ENCODE results near the gene ASB1. TPM values are rescaled to one million over a fixed set of nuclear protein-coding genes. Genes with fewer than 3 reads are reported as not detected.

ASB1 gene
- total RNA-seq, 1 experiment from 2014 or later = 43.3 TPM

DNA sequence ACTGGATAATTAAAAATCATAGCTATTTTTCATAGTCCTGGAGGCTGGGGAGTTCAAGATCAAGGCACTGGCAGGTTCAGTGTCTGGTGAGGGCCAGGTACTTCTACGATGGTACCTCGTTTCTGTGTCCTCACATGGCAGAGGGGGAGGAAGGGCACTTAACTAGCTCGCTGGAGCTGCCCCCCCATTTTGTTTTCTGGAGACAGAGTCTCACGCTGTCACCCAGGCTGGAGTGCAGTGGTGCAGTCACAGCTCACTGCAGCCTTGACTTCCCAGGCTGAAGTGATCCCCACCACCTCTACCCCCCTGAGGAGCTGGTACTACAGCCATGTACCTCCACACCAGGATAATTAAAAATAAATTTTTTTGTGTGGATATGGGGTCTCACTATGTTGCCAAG, 40.3 kb downstream of the ASB1 start:
- no peak for DNase-seq (ENCODE audit: low spot score)

DNA sequence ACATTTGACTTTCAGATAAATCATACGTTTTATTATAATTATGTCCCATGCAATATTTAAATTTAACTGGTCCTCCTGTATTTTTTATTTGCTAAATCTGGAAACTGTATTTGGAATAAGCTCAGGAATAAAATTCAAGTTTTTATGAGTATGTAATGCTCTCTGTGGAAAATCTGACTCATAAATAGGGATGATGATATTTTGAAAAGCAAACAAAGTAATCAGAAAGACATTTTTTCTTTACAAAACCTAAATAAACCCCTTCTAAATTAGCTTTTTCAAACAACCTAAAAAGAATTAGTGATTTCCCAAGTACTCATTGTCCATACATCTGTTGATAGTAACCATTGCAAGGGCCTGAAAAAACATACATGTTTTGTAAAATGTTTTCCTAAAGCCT, 41.1 kb downstream of the ASB1 start:
- no peak for DNase-seq (ENCODE audit: low spot score)

DNA sequence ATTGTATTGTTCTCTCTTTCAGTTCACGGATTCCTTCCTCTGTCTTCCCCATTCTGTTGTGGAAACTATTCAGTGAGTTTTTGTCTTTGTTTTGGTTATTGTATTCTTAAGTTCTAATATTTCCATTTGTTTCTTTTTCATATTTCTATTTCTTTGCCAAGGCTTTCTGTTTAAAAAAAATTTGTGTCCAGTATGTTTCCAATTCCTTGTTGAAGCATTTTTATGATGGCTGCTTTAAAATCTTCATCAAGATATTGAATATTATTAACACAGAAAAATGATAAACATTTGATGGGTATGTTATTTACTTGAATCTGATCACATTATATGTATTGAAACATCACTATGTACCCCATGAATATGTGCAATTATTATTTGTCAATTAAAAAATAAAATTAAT, 42.4 kb downstream of the ASB1 start:
- no peak for DNase-seq (ENCODE audit: low spot score)

DNA sequence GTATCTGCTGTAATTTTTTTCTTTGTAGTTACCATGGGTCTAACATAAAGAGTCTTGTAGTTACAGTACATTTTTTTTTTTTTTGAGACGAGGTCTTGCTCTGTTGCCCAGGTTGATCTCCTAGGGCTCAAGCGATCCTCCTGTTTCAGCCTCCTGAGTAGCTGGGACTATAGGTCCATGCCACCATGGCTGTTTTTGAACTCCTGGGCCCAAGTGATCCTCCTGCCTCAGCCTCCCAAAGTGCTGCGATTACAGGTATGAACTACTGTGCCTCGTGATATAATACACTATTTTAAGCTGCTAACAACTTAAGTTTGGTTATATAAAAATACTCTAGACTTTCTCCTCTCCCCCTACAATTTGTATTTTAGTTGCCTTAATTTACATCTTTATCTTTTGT, 46.3 kb downstream of the ASB1 start:
- no peak for DNase-seq (ENCODE audit: low spot score)

DNA sequence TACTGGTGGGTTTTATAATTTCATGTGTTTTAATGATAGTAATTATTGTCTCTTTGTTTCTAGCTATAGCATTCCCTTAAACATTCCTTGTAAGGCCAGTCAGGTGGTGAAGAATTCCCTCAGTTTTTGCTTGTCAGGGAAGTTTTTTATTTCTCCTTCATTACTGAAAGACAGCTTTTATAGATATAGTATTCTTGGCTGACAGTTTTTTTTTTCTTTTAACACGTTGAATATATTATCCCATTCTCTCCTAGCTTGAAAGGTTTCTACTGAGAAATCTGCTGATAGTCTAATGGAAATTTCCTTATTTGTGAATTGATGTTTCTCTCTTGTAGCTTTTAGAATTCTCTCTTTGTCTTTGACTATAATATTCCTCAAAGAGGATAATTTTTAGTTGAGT, 46.8 kb downstream of the ASB1 start:
- DNase-seq (ENCODE audit: low spot score) = no peak

DNA sequence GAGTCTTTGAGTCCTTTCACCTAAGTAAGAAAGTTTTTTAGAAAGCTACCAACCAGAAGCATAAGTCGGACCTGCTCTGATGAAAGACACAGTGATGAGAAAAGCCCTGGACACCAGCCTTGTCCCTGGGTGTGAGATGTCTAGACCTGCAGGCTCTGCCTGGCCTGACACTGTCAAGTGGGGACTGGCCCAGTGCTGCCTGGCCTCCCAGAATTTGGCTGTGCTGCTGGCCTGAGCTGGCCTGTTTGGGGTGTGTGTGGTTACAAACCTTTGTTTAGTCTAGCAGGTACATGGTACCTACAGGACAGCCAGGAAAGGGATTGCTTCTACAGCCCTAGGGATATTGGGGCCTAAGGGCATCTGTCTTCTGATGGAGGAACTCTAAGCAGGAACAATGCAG, 48.3 kb downstream of the ASB1 start:
- no peak for DNase-seq (ENCODE audit: low spot score)

DNA sequence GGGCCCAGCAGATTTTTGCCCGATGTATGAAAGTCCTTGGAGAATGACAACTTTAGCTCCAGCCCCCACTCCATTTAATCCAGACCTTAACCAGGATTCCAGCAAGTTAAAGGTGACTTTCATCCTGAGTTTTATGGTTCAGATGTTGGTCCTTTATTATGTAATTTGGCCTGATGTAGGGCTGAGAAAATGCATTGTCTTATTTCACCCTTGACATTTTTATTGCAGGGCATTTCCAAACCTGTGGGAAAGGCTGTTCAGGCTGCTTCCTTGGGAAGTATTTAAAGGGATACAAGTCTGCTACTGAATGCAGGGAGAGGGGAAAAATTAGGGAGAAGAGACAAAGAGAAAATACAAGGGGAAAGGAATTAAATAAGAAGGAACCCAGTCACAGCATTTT, 48.8 kb downstream of the ASB1 start:
- no peak for DNase-seq (ENCODE audit: low spot score)

DNA sequence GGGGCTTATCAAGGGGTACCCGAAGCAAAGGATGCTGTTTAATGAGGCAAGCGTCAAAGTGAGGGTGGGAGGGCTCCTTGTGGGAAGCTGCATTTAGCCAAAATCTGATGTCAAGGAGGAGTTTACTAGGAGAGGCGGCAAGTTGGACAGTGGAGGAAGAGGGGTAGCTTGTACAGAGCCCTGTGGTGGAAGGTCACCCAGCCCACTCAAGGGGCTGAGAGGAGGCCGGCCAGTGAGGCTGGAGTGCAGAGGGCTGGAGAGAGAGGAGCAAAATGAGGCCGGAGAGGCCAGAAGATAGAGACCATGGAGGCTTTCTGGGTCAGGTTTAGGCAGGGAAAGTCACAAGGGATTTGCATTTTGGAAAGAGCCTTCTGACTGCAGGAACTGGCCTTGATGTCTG, 49.5 kb downstream of the ASB1 start:
- DNase-seq (ENCODE audit: low spot score) = no peak

DNA sequence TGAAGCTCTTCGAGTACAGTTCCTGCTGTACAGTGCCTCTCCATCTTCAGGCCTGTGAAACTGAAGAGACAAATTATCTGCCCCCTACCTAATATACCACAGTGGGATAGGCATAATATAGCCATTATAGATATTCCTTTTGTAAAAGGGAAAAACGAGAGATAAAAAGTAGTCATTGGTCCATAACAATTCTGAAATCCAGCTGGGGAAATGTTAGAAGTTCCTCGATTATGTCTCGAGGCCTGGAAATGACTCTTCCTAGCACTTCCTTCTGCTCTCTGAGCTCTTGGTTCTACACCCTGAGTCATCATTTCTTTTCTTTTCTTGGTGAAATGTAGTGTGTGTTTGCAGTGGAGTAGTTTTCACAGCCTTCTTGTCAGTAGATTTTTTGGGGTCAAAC, 51.5 kb downstream of the ASB1 start:
- DNase-seq (ENCODE audit: low spot score) = no peak

DNA sequence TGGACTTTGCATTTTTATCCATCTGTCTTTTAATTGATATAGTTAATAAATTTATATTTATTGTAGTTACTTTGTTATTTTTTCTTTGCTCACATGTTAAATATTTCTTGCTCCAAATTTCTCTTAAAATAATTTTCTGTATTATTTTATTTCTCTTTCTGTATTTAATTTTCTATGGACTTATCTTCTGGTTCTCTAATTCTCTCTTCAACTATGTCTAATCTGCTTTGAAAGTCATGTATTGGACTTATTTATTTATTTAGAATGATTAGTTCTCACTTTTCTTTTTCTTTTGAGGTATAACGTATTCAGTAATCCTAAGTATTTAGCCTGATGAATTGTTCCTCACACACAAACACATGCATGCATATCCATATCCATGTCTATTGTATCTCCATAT, 53.1 kb downstream of the ASB1 start:
- DNase-seq (ENCODE audit: low spot score) = no peak

DNA sequence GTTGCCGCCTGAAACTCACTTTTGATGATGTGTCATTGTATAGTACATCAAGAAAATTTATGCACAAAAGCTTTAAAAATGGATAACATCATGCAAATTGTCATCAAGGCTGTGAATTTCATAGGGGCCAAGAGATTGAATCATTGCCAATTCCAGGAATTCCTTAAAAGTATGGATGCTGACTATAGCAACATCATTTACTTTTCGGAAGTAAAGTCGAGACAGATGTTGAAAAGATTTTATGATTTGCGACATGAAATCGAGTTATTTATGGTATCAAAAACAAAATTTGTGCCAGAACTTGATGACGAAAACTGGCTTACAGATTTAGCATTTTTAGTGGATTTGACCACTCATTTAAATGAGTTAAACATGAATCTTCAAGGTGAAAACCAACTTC, 56.3 kb downstream of the ASB1 start:
- DNase-seq (ENCODE audit: low spot score) = no peak

DNA sequence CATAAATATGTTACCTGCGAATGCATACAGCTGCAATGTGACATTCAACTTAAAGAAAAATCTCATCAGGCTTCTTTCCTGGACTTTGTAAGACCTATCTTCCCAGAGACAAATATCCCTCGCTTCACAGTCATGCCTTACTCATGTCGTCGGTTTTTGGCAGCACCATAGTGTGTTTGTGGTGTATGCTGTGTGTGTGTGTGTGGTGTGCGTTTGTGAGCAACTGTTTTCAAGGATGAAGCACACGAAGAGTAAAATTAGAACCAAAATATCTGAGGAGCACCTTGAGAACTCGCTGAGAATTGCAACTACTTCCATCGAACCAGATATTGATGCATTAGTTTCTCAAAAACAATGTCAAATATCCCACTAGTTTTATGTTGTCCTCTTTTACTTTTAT, 56.9 kb downstream of the ASB1 start:
- no peak for DNase-seq (ENCODE audit: low spot score)

DNA sequence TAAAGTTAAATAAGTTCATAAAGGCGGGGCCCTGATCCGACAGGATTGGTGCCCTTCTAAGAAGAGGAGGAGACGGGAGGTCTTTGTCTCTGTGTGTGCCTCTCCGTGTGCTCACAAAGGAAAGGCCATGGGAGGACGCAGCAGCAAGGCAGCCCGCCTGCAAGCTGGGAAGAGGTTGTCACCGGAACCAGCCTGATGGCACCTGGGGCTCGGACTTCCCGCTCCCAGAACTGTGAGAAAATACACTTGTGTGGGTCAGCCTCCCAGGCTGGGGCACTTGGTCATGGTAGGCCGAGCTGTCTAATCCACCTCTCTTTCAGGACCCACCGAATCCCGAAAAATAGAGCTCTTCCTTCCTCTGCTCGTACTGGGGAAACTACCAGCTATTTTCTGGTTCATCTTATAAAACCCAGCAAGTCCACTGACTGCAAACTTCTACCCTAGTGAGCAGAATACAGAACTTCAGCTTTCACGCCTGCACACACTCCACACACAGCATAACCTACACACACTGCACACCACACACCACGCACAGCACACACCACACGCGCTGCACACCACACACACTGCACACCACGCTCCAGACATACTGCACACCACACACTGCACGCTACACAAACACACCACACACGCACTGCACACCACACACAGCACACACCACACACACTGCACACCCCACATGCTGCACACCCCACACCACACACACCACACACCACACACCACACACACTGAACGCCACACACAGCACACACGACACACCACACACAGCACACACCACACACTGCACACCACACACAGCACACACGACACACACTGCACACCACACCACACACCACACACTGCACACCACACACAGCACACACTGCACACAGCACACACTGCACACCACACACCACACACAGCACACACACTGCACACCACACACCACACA, 58.1 kb downstream of the ASB1 start:
- DNase-seq (ENCODE audit: low spot score) = no peak

DNA sequence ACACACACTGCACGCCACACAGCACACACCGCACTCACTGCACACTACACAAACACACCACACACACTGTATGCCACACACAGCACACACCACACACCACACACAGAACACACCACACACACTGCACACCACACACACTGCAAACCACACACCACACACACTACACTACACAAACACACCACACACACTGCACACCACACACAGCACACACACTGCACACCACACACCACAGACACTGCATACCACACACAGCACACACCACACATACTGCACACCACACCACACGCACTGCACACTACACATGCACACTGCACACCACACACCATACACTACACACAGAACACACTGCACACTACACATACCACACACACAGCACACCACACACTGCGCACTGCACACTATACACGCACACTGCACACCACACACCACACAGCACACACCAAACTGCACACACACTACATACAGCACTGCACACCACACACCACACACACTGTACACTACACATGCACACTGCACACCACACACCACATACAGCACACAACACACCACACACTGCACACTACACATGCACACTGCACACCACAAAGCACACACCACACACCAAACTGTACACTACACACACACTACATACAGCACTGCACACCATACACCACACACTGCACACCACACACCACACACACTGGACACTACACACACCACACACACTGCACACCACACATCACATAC, 59.6 kb downstream of the ASB1 start:
- no peak for DNase-seq (ENCODE audit: low spot score)

DNA sequence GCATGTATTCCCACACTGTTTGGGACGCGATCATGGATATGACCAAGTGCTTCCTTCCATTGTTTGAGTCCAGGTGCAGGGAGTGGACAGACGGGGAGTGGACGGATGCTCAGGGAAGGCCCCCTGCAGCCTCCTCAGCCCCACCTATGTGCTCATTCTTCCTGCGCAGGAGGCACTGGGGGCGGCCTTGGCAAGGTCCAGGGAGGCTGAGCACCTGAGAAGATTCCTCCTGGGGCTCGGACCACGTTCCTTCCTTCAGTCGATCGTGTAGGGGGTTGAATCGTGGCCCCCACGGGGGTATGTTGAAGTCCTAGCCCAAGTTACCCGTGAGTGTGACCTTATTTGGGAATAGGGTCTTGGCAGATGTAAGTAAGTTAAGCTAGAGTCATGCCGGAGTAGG, 60.4 kb downstream of the ASB1 start:
- DNase-seq (ENCODE audit: low spot score) = no peak

DNA sequence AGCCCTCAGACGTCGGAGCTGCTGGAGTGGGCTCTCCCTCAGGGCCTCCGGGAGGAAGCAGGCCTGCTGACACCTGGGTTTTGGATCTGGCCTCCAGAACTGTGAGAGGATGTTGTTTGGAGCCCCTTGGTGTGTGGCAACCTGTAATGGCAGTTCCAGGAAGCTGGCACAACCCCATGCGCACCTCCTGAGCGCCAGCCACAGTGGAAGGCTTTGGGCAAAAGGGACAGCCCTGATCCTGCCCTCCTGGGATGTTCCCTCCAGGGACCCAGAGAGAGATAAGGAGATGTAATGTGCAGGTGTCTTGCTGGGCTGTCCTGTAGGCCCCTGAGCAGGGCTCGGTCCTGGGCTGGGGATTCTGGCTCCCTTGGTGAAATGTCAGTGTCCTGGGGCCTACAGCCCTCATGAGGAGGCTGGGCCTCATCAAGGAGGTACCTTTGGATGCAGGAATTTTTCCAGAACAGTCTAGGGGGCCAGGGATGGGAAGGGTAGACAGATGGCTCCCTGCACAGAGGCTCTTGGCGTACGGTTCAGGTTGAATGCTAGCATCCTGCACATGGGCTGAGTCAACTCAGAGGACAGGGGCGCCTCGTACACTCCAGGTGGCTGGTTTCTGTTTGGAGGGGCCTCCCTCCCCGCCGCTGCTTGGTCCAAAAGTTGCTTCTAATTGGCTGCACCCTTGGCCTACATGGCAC, 61.1 kb downstream of the ASB1 start:
- DNase-seq (ENCODE audit: low spot score) = no peak

DNA sequence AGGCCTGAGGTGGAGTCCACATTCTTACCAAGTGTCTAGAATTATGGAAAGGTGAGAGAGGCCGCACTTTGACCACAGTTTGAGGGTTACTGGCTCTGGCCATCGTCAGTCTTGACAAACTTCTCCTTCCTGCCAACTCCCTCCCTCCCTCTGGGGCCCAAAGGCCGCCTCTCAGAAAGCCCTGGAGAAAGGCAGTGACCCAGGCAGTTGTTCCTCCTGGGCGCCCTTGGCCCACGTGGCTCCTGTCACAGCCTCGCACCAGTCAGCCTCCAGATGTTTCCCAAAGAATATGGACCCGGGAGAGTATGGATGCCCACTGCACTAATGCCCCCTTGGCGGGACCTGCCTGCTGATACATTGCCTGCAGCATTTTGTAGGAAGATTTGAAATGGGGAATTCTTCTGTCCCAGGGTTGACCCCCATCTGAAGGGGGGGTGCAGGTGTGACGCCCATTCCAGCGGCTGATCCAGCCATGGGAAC, 61.7 kb downstream of the ASB1 start:
- DNase-seq (ENCODE audit: low spot score) = no peak

DNA sequence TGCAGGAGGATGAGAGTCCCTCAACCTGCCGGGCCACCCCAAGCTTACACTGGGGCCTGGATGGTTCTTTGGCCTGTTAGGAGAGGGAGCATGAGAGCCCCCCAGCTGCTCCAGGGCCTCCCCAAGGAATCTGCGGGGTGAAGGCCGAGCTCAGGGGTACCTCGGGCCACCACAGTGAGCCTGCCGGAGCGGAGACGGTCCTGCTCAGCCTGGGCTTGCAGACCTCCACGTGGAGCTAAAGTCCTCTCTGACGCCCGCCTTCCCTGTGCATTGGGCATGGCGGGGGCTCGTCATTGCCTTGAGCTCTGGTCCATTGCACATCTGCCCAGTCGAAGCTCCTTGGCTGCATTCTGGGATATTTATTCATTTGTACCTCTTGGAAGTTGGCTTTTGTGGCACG, 62.7 kb downstream of the ASB1 start:
- DNase-seq (ENCODE audit: low spot score) = no peak

DNA sequence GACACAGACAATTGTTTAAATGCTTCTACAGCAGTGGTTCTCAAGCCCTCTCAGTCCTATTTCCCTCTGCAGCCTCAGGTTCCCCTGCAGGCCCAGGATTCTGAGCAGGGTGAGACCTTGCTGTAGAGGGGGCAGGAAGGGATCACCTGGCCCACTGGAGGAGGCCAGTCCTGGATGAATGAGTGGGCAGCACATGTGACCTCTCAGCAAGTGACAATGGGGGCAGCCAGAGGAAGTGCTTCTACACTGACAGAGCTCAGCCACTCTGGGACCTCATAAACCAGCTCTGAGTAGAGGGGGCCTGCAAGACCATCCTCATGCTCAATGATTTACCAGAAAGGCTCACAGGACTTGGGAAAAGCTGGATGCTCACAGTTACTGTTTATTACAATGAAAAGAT, 63.2 kb downstream of the ASB1 start:
- no peak for DNase-seq (ENCODE audit: low spot score)

DNA sequence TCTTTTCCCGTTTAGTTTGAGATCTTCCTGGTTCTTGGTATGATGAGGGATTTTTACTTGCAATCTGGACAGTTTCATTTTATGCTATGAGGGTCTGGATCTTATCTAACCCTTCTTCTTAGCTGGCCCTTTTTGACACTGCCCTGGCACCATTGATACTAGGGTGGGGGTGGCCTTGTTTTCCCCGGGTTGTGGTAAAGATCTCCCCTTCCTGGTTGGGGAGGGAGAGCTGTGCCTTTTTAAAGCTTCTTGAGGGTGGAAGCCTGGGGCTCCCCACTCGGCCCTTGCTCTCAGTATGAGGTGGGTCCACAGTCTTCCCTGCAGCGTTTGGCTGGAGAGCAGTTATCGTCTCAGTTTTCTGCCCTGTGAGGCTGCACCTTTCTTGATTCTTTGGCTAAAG, 66.1 kb downstream of the ASB1 start:
- DNase-seq (ENCODE audit: low spot score) = no peak

DNA sequence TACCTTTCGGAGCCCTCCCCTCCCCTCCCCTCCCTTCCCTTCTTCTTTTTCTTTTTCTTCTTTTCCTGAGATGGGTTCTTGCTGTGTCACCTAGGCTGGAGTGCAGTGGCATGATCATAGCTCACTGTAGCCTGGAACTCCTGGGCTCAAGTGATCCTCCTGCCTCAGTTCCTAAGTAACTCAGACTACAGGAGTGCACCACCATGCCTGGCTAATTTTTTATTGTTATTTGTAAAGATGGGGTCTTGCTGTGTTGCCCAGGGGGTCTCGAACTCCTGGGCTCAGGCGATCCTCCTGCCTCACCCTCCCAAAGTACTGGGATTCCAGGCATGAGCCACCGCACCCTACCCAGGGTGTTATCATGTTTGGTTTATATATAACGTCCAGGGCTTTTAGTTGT, 66.7 kb downstream of the ASB1 start:
- DNase-seq (ENCODE audit: low spot score) = no peak

DNA sequence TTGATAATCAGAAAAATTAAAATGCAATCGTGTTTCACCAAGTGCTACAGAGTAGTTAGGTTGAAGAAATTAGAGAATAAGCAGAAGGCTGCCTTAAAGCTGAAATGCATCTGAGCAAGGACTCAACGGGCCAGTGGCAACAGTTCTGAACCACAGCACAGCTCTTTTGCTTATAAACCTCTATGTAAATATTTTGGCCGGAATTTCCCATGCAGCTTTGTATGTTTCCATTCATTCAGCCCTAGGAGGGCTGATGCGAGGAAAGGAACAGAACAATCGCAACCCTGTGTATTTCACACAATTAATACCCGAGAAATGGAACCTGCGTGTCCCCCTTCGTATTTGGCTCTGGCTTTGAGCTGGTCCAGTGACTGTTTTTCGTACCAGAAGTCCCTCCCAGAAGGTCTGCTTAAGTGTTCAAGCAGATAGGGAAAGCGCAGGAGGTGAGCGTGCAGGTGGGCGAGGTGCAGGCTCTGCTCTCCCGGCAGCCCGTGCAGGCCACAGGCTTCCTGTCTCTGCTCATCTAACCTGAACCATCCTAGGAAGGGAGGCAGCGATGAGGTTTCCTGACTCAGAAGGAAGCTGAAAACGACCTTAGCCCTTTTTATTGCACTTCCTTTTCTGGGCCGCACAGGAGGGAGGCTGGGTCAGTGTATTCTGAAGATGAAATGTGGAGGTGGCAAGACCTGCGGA, 67.3 kb downstream of the ASB1 start:
- DNase-seq (ENCODE audit: low spot score) = peak; percentile 15

Data from HT-29 (cell line).